HG03354 (cell line): Measurements from ENCODE around the gene RDH11.
"Not testable (repeated sequence)": the region's sequence is repeated elsewhere in the genome, so short reads cannot be mapped to it uniquely, and the experiment has no call there.

Experiments
- ATAC-seq: cut with Tn5 transposase; IDR thresholded peaks from one replicate; pipeline ENCODE4 v1.9.1; 2021; ENCODE audit warnings: mild to moderate bottlenecking; ENCODE audit not compliant: unreplicated experiment, poor library complexity, severe bottlenecking

Gene RDH11

GRCh38 chr14:67709346-67709745, 13.8 kb upstream of the RDH11 start:
- not testable (repeated sequence) for ATAC-seq

- ATAC-seq: no peak
These were observed 9.6 kb upstream of the RDH11 start for GRCh38 chr14:67705211-67705610.

- no peak for ATAC-seq
These were observed 9.0 kb upstream of the RDH11 start for GRCh38 chr14:67704484-67705089.

GRCh38 chr14:67703997-67704396, 8.4 kb upstream of the RDH11 start:
- no peak for ATAC-seq

GRCh38 chr14:67701492-67701891, 5.9 kb upstream of the RDH11 start, which contains the start of gene RDH12:
TSS of gene RDH12 (plus strand) at chr14:67701886. CDS start at chr14:67722643, 20,757 bp downstream.
- not testable (repeated sequence) for ATAC-seq

GRCh38 chr14:67698179-67698578, 2.6 kb upstream of the RDH11 start:
- ATAC-seq: no peak

GRCh38 chr14:67697006-67697405, 1.4 kb upstream of the RDH11 start:
- no peak for ATAC-seq

GRCh38 chr14:67694791-67695393, 672 bp downstream of the RDH11 start:
- ATAC-seq: peak; percentile 88

- no peak for ATAC-seq
These were observed 5.6 kb downstream of the RDH11 start for GRCh38 chr14:67690011-67690410.

GRCh38 chr14:67683842-67684241, 11.7 kb downstream of the RDH11 start:
- no peak for ATAC-seq

- ATAC-seq: no peak
These were observed 14.6 kb downstream of the RDH11 start for GRCh38 chr14:67680941-67681340.

GRCh38 chr14:67680121-67680602, 15.4 kb downstream of the RDH11 start:
- ATAC-seq: peak; percentile 95

- ATAC-seq: no peak
These were observed 16.6 kb downstream of the RDH11 start for GRCh38 chr14:67679006-67679405.

- no peak for ATAC-seq
These were observed 20.4 kb downstream of the RDH11 start for GRCh38 chr14:67675219-67675582.

- ATAC-seq: peak; percentile 91
These were observed 20.9 kb downstream of the RDH11 start, which contains the start of gene VTI1B for GRCh38 chr14:67674480-67675218. TSS of gene VTI1B (minus strand) at chr14:67674632. CDS start at chr14:67674489, 143 bp downstream.

- peak; percentile 55 for ATAC-seq
These were observed 21.5 kb downstream of the RDH11 start for GRCh38 chr14:67674139-67674479.

- no peak for ATAC-seq
These were observed 22.1 kb downstream of the RDH11 start for GRCh38 chr14:67673451-67673850.

GRCh38 chr14:67668559-67668958, 27.0 kb downstream of the RDH11 start:
- ATAC-seq: peak; percentile 48

GRCh38 chr14:67666750-67667449, 28.7 kb downstream of the RDH11 start:
- ATAC-seq: peak; percentile 66

GRCh38 chr14:67665868-67666267, 29.7 kb downstream of the RDH11 start:
- ATAC-seq: no peak
